Stimulated activated CD8-positive, alpha-beta memory T cell treated with anti-CD3 and anti-CD28 coated beads, Interleukin-4, amount 100 ng/mL, for 48 hours (primary cell): Measurements from ENCODE around the gene ADH5.
"Not testable (repeated sequence)": the region's sequence is repeated elsewhere in the genome, so short reads cannot be mapped to it uniquely, and the experiment has no call there.

ENCODE experiments used
- DNase-seq: peaks from one replicate; pipeline ENCODE4 v3.0.0-alpha.2; 2020

Gene ADH5

DNA sequence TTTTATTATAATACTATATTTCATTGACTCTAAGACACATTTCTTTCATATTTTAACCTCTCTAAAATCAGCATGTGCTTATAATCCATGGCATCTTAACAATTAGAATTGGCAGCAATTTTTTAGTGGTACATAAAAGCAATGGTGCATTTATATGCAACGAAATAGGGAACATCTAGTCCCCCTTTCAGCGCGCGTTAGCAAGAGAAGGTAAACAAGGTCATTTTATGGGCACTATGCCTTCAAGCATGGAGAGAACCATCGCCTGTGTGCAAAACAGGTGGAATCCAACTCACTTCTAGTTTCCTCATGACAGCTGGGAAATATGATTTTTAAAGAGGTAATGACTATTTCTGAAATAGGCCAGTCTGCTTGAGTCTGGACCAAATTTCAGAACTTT lies 6.4 kb downstream of the ADH5 start:
- no peak for DNase-seq

DNA sequence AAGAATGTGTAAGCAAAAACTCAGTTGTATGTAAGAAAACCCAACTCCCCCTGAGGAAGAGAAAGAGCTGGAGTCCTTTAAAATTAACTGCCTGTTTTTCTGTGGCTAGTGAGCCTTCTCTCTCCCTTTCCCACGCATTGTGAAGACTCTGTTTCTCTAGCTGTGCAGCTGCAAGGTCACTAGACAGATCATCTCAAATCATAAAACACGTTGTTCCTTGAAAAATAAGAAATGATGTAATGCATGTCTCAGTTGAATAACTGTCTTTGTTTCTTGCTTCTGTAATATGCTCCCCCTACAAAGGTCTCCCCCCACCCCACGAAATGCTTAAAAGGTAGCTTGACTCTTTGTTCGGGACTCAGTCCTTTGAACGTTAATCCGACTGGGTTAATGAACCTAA lies 7.7 kb downstream of the ADH5 start:
- DNase-seq: not testable (repeated sequence)

DNA sequence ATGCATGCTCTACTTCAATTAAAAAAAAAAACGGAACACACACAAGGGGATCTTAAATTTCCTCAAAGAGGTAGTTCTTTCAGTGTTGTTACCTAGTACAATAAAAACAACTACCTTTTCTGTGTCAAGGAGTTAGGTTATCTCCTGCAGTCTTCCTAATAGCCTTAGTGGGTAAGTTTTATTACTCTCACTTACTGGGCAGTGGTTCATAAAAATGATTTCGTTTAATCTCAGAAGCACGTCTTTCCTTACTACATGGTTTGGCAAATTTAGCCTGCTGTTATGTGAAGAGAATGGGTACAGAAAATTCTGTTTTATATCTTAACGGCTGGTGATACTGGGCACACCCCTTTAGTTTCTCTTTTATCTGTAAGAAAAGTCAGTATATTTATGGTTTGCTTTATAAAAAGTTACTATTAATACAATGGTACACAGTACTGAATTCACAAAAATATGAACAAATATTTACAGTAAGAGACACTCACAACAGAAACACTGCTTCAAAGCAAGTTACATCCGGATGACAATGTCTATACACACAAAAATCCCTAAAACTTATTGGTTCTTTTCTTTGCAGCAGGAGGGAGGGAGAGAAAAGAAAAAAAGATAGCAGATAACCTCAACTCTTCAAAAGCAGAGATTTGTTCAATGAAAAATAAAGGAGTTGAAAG lies 8.8 kb downstream of the ADH5 start:
- no peak for DNase-seq

DNA sequence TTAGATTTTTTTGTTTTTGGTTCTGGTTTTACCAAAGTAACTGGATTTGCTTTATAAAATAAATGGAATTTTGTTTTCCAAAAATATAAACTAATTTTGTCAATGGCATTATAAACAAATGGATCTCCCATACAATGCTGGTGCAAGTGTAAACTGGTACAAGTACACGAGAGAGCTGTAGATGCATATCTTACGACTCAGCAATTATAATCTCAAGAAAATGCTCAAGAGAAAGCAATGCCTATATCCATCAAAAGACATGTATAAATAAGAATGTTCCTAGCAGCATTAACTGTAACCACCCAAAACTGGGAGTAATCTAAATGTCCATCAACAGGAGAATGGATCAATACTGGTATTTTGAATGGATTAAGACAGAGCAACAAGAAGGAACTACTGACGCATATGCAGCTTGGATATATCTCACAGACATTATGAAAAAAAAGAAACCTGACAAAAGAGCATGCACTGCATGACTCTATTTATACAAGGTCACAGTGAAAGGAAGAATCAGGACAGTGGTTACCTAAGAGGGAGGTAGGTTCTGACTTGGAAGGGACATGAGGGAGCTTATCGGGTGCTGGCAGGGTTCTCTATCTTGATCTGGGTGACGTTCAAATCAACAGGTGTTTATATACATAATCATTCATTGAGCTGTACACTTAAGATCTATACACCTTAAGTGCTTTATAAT lies 9.5 kb downstream of the ADH5 start:
- no peak for DNase-seq

DNA sequence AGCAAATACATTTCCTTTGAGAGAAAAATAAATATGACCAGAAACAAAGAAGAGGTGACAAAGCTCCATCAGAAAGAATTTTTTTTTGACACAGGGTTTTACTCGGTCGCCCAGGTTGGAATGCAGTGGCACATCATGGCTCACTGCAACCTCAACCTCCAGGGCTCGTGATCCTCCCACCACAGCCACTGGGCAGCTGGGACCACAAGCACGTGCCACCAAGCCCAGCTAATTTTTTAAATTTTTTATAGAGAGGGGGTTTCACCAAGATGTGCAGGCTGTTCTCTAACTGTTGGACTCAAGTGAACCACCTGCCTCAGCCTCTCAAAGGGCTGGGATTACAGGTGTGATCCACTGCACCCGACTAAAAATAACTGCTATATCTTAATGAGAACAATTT lies 10.3 kb downstream of the ADH5 start:
- DNase-seq: no peak

DNA sequence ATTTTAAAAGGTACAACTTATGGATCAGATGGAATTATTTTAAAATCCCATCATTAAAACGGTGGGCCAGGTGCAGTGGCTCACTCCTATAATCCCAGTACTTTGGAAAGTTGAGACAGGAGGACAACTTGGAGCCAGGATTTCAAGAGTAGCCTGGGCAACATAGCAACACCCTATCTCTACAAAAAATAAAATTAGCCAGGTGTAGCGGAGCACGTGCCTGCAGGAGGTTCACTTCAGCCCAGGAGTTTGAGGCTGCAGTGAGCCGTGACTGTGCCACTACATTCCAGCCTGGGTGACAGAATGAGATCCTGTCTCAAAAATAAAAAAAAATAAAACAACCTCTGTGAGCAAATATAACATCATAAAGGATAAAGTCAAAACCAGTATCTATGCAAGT lies 11.4 kb downstream of the ADH5 start:
- DNase-seq: no peak

DNA sequence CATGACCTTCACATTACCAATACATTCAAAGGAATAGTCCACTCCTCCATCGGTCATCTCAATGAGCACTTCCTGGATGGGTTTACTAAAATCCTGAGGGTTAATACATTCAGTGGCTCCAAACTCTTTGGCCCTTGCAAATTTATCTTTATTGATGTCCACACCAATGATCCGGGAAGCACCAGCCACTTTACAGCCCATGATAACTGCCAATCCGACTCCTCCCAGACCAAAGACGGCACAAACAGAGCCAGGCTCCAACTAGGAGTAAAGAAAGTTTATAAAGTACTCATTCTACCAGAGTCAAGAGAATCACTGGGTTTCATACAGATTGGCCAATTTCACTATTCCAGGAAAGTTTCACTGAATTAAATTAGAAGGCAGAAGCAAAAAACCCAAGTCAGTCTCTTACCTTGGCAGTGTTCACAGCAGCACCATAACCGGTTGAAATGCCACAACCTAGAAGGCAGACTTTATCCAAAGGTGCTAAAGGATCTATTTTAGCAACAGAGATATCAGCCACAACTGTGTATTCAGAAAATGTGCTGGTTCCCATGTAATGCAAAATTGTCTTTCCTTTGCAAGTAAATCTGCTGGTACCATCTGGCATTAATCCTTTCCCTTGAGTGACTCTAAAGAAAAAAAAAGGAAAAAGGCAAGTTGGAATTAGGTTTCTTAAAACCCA lies 12.2 kb downstream of the ADH5 start:
- DNase-seq: no peak

DNA sequence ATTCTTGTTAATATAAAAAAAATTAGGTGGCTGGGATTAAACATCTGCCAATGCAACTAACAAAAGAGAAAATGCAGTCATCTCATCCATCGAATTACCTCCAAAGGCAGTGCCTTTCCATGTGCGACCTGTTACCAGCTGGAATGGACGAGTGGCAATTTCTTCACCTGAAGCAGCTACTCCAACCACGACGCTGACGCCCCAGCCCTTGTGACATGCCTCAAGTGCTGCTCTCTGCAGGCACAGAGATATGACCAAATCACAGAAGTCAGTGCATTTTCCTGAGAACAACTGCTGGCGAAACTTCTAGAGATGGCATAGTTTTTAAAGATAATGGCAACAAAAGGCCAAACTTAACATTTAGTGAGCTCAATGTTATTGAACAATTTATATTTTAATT lies 13.8 kb downstream of the ADH5 start:
- DNase-seq: no peak

DNA sequence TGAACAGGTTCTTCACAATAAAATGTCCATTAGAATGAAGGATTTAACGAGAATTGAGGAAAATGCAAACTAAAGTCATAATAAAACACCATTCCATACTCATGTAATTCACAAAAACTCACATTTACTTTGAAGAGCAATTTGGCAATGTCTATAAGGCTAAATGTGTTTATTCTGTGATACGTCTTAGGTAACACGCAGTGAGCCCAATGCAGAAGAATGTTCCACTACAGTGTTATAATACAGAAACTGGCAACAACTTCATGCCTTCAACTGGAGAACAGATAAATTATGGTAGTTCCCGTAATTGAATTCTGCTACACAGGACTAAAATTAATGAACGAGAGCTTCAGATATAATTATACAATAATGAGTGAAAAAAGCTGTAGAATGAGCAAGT lies 17.4 kb downstream of the ADH5 start:
- no peak for DNase-seq

DNA sequence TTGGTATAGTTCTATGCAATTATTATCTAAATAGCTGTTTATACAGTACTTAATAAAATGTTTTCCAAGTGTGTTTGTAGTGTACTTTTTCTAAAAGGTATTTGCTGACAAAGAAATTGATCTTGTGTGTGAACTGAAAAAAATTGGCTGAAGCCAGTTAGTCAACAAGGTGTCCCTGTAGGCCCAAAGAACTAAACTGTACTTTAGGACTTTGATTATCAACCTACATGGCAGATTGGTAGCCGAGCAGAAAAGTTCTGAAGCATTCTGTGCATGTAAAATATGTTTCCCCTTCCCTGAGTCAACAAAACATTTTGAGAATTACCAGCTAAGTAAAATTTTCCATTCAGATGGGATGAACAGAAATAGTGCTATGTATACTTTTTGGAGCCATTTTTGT lies 21.0 kb downstream of the ADH5 start:
- DNase-seq: no peak

DNA sequence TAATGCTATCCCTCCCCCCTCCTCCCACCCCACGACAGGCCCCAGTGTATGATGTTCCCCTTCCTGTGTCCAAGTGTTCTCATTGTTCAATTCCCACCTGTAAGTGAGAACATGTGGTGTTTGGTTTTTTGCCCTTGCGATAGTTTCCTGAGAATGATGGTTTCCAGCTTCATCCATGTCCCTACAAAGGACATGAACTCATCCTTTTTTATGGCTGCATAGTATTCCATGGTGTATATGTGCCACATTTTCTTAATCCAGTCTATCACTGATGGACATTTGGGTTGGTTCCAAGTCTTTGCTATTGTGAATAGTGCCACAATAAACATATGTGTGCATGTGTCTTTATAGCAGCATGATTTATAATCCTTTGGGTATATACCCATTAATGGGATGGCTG lies 23.1 kb downstream of the ADH5 start:
- not testable (repeated sequence) for DNase-seq

DNA sequence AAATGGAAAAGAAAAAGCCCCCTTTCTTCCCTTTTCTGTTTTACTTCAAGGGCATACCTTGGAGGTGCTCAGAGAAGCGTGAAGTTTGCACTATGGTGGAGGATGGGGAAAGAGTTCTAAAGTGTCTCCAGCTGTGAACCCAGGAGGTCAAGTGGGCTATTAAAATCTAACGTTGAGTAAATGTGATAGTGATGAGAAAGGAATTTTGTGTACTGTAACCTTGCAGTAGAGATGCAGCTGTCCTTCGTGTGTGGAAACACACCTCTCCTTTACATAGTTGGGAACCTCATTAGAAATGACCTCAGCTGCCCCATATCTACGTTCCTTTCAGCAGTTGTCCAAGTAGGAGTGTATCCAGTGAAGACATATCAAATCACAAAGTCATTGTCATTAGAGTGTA lies 26.5 kb downstream of the ADH5 start:
- no peak for DNase-seq

DNA sequence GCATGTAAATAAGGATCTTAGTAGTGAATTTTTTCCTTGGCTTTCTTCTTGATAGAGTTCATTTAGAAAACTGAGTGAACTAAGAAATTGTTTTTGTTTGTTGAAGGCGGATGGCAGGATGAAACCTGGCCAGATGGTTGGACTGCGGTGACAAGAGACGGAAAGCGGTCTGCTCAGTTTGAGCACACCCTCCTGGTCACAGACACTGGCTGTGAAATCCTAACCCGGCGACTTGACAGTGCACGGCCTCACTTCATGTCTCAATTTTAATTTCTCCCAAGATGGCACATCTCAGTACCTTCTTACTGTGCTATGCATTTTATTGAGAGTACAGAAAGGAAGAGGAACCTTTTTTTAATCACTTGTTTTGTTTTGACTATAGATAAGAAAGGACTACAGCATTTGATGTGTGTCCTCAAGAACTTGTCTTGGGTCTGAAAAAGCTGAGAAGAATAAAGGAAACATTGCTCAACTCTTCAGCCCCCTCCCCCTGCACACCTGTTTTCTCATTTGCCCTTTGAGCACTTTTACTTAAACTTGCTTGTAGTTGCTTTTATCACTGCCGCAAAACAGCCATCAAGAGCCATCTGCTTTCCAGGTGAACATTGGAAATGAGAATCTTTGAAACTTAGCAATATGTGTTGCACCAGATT lies 27.4 kb downstream of the ADH5 start:
- no peak for DNase-seq

DNA sequence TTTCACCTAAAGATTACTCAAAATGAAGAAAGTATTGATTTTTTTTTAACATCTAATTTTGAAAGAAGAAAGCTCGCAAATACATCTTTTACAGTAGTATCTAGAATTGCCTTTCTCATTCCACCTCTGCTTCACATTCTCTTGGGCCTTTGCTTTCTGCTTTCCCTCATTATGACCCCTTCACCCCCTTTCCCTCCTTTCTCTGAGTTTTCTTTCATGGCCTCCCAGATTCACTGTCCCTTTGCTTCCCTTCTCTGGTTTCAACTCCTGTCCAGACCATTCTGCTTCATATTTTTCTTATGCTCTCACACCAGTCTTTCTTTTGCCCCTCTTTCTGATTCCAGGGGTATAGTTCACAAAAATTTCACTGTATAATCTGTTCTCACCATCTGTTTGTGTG lies 29.0 kb downstream of the ADH5 start:
- no peak for DNase-seq

DNA sequence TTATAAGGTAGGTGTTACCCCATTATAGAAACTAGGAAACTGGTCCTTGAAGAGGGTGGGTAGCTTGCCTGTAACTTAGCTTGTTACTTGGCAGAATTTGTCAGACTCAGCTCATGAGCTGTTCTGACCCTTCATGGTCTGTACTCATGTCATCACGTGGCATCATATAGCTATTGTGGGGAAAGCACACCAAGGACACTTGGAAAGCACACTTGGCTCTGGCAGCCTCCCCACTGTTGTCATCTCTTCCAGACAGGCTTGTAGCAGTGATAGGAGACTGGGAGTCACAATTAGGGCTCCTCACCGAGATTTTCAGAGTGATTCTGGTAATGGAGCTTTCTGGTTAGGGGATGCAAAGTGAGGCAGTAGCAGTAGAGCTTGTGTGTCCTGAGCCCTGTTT lies 30.4 kb downstream of the ADH5 start:
- no peak for DNase-seq

DNA sequence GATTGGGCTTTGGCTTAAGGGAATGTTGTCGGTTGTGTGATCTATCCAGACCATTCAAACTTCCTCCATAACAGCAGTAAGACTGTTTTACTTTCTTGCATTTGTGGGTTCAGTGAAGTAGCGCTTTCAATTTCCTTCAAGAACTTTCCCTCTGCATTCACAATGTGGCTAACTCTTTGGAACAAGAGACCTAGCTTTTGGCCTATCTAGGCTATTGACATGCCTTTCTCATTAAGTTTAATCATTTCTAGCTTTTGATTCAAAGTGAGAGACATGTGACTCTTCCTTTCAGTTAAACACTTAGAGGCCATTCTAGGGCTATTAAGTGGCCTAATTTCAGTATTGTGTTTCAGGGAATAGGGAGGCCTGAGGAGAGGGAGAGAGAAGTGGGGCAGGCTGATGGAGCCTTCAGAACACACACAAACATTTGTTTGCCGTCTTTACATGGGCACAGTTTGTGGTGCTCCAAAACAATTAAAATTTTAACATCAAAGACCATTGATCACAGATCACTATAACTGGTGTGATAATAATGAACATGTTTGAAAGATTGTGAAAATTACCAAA lies 34.1 kb downstream of the ADH5 start:
- no peak for DNase-seq

DNA sequence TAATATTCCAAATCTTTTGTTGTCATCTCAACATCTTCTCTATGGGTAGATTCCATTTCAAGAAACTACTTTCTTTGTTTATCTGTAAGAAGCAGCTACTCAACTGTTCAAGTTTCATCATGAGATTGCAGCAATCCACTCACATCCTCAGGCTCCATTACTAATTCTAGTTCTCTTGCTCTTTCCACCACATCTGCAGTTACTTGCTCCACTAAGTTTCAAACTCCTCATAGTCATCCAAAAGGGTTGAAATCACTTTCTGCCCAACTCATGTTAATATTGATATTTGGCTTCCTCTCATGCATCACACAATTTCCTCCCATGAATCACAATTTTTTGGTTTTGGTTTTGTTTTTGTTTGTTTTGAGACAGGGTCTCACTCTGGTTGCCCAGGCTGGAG lies 35.7 kb downstream of the ADH5 start:
- no peak for DNase-seq

DNA sequence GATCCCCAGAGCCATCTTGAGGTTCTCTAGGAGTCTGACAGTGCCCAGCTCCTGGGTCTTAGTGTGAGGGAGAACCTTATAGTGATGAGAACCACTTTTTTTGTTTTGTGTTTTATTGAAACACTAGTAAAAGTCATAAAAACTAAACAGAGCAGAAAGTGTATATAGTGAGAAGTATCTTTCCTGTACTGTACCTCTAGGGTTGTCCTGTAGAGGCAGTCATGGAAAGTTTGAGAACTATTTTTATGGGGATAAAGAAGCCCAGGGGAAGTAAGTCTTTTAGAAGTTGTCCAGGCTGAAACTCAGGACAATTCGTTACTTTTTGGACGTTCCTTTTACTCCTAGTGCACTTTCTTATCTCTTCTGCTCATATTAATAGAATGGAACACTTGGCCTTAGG lies 40.9 kb downstream of the ADH5 start:
- no peak for DNase-seq

DNA sequence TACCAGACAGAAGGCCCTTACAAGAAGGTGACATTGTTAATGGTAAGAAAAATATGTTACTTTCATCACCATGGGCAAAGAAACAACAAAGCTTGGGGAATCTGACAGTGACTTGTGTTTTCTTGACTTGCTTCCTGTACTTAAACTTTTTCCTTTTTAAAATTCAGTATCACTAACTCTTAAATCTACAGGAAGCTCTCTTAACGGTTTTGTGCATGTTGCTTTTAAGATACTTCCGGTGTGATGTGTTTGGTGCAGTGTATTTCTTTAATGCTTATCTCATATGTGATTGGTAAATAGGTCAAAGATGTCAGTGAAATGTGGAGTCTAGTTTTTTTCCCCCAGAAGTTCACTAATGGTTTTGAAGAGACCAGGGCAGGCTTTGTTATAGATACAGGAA lies 45.2 kb downstream of the ADH5 start:
- DNase-seq: no peak

DNA sequence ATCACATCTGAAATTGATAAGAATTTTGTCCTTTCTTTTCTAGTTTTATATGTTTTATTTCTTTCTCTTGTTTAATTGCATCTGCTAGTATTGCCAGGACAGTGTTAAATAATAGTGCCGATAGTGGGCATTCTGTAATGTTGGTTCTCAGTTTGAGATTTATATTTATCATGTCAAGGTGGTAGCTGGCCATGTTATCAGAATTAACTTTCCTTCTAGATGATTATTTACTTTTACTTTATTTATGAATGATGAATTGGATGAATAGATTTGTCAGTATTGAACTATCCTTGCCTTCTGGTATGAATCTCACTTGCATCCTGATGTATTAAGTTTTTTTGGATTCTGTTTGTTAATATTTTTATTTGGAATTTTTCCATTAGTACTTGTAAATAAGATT lies 50.4 kb downstream of the ADH5 start:
- DNase-seq: no peak

DNA sequence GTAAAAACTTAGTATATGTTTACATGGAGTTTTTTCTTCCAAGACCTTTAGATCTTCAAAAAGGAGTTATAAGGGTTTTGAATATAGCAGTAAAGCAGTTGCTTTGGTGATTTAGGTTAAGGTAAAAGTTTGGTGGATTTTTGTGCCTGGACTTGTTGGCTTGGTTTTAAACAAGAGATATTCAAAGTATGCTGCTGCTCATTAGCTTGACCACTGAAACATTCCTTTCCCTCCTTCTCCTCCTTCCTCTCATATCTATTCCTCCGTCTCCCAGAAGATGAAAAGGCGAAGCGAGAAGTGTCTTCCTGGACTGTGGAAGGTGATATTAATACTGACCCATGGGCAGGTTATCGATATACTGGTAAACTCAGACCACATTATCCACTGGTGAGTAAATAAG lies 54.6 kb downstream of the ADH5 start:
- DNase-seq: no peak

DNA sequence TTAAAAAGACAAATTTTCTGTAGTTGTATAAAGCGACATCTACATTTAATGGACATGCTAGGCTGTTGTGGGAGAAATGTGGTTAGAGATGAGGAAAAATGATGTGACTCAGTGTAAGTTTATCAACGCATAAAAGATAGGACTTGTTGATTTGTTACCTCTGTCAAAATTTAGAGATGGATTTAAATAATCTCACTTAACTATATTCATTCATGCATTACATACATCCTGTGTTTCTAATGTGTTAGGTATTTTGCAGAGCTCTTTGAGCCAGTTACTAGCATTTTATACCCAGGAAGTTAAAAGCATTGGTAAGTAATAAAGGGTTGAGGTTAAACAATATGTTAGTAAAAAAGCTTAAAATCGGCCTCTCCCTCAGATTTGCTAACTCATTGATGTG lies 58.7 kb downstream of the ADH5 start:
- no peak for DNase-seq

DNA sequence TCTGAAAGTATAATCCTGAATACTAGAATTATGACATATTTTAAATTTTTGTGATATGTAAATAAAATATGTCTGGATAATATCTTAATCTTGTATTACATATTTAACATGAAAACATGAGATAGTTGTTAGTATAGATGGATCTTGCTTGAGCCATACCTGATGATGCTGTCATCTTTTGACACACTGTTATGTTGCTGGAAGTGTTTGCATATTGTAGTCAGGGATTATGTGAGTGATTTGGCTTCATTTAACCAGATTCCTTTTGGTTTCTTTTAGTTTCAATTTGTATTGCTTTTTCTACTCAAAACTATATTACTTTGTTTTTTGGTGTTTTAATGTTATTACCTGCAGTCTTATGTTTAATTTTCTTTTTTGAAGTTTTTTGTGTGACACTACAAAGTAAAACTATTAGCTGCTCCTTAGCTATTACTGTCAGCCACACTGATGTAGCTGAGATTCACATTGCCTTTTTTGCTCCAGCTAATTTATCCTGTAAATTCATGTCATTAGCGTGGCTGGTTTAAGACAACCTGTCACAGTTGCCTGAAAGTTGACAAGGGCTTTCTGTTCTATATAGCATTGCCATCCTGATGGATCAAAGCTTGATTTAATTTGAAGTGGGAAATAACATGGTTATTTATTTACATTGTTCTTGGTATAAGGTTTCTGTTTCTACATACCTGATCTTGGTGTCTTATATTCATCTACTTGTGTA lies 59.4 kb downstream of the ADH5 start:
- no peak for DNase-seq
